Endothelial cell (in vitro differentiated cells): ENCODE results near the gene FNBP1. TPM values are rescaled to one million over a fixed set of nuclear protein-coding genes. Genes with fewer than 3 reads are reported as not detected.

Source experiments
- DNase-seq: peaks from one replicate; pipeline ENCODE4 v3.0.0; 2021; ENCODE audit warnings: low spot score
- H3K27ac Mint-ChIP-seq: one replicate; pipeline ENCODE4 v1.8.0; 2021; ENCODE audit warnings: mixed read lengths, inconsistent platforms; ENCODE audit not compliant: unreplicated experiment
- H3K27me3 Mint-ChIP-seq: one replicate; pipeline ENCODE4 v1.8.0; 2021; ENCODE audit warnings: mild to moderate bottlenecking, moderate library complexity, mixed read lengths, inconsistent platforms; ENCODE audit not compliant: unreplicated experiment
- H3K36me3 Mint-ChIP-seq: one replicate; pipeline ENCODE4 v1.8.0; 2021; ENCODE audit warnings: mild to moderate bottlenecking, low read depth, mixed read lengths, inconsistent platforms; ENCODE audit not compliant: unreplicated experiment
- H3K4me1 Mint-ChIP-seq: one replicate; pipeline ENCODE4 v1.8.0; 2021; ENCODE audit warnings: mild to moderate bottlenecking, mixed read lengths, inconsistent platforms; ENCODE audit not compliant: unreplicated experiment
- H3K4me3 Mint-ChIP-seq: one replicate; pipeline ENCODE4 v1.8.0; 2021; ENCODE audit warnings: mild to moderate bottlenecking, mixed read lengths, inconsistent platforms; ENCODE audit not compliant: unreplicated experiment
- H3K9me3 Mint-ChIP-seq: one replicate; pipeline ENCODE4 v1.8.0; 2021; ENCODE audit warnings: mixed read lengths, inconsistent platforms; ENCODE audit not compliant: unreplicated experiment
- total RNA-seq: library from RNA; stranded (reverse); fragmentation: NEBNext Ultra II Directional; extraction: Animal tissue kit (Norgen Biotek cat#: 25700); gene quantifications from one replicate; pipeline ENCODE4 v1.2.1, GENCODE V29; 2021; ENCODE audit not compliant: unreplicated experiment
- TF ChIP-seq, protein P1 (sequence below): fragments of 200-600 bp; sonication (generic); IDR thresholded peaks from one replicate; pipeline ENCODE4 v1.5.0; 2021; ENCODE audit warnings: antibody characterized with exemption; ENCODE audit not compliant: unreplicated experiment

FNBP1 gene
- total RNA-seq, 1 donor from 2014 or later, result 119 TPM

DNA sequence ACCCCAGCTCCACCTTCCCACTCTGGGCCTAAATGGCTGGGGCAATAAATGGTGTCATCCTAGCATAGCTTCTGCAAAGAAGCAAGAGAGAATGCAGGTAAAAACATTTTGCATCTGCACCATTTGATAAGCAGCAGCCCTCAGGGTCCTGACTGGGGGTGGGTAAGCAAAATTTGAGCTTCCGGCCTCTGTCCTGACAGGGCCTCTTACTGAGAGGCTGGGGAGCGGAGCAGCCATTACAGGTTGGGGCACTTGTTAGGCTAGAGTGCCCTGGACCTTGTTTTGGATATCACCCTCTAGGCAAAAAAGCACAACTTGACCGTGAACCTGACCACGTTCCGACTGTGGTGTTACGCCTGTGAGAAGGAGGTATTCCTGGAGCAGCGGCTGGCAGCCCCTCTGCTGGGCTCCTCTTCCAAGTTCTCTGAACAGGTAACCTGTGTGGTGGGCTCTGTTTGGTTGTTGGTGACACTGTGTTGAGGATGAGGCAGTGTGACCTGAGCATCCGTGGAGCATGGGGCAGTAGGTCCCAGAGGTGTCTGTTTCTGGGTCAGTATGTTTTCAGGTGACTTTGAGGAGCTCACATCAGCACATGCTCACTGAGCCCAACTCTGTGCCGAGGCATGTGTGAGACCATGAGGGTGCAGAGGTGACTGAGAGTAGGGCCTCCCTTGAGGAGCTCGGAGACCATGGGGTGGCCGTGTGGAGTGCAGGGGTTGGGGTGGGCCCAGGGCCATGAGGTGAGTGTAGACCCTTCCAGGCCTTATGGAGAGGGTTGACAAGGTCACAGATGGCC is 184.6 kb downstream of the FNBP1 start:
- TF ChIP-seq, protein P1, sequence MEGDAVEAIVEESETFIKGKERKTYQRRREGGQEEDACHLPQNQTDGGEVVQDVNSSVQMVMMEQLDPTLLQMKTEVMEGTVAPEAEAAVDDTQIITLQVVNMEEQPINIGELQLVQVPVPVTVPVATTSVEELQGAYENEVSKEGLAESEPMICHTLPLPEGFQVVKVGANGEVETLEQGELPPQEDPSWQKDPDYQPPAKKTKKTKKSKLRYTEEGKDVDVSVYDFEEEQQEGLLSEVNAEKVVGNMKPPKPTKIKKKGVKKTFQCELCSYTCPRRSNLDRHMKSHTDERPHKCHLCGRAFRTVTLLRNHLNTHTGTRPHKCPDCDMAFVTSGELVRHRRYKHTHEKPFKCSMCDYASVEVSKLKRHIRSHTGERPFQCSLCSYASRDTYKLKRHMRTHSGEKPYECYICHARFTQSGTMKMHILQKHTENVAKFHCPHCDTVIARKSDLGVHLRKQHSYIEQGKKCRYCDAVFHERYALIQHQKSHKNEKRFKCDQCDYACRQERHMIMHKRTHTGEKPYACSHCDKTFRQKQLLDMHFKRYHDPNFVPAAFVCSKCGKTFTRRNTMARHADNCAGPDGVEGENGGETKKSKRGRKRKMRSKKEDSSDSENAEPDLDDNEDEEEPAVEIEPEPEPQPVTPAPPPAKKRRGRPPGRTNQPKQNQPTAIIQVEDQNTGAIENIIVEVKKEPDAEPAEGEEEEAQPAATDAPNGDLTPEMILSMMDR, result no peak
- no peak for DNase-seq
- H3K27me3 Mint-ChIP-seq, result peaks cover 2% of the 10 kb centered on the region
- H3K36me3 Mint-ChIP-seq, result peaks cover 27% of the 10 kb centered on the region
- no peaks in the 10 kb centered on the region for H3K9me3 Mint-ChIP-seq
- H3K4me3 Mint-ChIP-seq, result no peak overlapping the region
- no peak overlapping the region for H3K27ac Mint-ChIP-seq
- no peaks in the 10 kb centered on the region for H3K4me1 Mint-ChIP-seq

DNA sequence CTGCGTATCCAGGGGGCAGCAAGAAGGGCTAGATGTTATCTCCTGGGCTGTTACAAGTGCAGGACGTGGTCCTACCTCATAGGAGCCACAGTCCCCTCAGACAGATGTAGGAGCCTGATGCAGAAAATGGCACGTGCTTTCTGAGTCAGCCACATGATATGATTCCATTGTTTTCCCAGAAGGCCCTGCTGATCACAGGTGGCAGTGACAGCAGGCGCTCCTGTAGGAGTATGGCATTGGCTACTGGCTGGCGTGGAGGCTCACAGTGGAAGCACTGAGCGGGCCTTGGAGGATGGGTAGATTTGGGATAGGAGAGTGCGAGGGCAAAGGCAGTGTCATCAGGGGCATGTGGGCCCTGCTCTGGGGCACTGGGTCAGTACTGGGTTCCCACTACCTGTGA is 185.8 kb downstream of the FNBP1 start:
- Mint-ChIP-seq H3K36me3 (peaks cover 29% of the 10 kb centered on the region), H3K9me3 (no peaks in the 10 kb centered on the region), H3K4me3 (no peak overlapping the region), H3K4me1 (no peaks in the 10 kb centered on the region), H3K27ac (no peak overlapping the region), H3K27me3 (peaks cover 2% of the 10 kb centered on the region)
- TF ChIP-seq, protein P1, result no peak
- no peak for DNase-seq

DNA sequence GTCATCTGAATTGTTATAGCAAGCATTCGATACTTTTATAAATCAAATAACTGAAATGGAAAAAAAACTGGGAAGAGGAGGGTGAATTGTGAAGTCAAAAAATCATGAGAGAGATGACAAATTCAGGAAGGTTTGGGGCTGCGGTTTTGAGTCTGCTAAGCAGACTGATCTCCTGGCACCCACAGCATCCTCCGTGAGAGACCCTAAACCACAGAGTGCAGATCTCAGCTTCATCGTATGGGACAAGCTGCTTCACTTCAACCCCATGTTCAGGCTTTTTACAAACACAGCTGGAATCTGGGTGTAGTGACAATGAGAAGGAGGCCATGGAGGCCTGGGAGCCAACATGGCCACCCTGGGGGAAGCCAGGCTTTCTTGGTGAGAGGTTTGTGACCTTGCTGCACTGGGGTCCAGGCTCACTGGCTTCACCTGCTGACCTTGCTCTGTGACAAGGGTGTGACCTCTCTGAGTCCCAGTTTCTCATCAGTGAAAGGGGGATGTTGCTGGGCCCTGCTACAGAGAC is 188.3 kb downstream of the FNBP1 start:
- Mint-ChIP-seq H3K36me3 (peaks cover 30% of the 10 kb centered on the region), H3K4me3 (no peak overlapping the region), H3K27me3 (peaks cover 2% of the 10 kb centered on the region), H3K4me1 (peaks cover 4% of the 10 kb centered on the region), H3K27ac (no peak overlapping the region), H3K9me3 (no peaks in the 10 kb centered on the region)
- TF ChIP-seq, protein P1, result no peak
- no peak for DNase-seq

DNA sequence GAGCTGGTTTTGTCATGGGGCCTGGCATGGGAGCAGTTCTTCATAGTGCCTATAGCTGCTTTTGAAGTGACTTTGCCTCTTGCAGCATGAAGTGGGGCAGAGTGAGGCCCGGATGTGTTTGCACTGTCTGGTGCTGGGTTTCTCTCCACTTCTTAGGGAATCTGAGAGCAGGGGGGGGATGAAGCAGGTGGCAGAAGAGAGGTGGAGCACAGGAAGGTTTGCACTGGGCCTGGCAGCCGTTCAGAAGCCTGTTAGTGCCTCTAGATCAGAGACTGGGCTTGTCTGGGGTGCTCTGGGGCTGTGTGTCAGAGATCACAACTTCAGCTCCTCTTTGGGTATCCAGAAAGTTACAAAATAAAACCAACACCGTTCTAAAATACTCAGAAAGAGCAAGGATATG is 189.4 kb downstream of the FNBP1 start:
- Mint-ChIP-seq H3K4me3 (no peak overlapping the region), H3K27me3 (peaks cover 2% of the 10 kb centered on the region), H3K9me3 (no peaks in the 10 kb centered on the region), H3K27ac (no peak overlapping the region), H3K4me1 (peaks cover 4% of the 10 kb centered on the region), H3K36me3 (peaks cover 29% of the 10 kb centered on the region)
- no peak for DNase-seq
- TF ChIP-seq, protein P1, result no peak

DNA sequence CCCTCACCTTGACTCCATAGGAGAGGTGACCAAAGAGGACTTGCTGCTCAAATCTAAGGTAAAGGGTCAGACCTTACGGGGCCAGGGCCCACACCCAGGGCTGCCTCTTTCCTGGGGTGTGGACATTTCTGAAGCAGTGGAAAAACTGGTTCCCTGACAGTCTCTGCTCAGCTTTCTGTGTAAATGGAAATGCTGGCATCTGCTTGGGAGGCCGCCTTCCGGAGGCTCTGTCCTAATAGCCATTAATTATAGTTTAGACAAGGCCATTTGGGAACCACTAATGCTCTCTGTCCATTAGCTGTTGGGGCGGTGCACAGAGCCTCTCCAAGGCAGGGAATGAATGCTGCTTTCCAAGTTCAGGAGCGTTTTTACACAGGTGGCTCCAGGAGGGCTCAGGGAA is 190.4 kb downstream of the FNBP1 start:
- H3K36me3 Mint-ChIP-seq, result peaks cover 27% of the 10 kb centered on the region
- H3K4me3 Mint-ChIP-seq, result no peak overlapping the region
- TF ChIP-seq, protein P1, result no peak
- no peak overlapping the region for H3K27ac Mint-ChIP-seq
- peaks cover 9% of the 10 kb centered on the region for H3K4me1 Mint-ChIP-seq
- H3K9me3 Mint-ChIP-seq, result no peaks in the 10 kb centered on the region
- H3K27me3 Mint-ChIP-seq, result peaks cover 2% of the 10 kb centered on the region
- DNase-seq, result no peak
